GM12891 (cell line): ENCODE measurements around the gene EGFL8.

Experiments used
- PAX5 ChIP-seq: IDR thresholded peaks from 2 replicates; pipeline ENCODE4 v1.6.1; 2011; ENCODE audit warnings: low read length, moderate library complexity, mild to moderate bottlenecking; ENCODE audit not compliant: insufficient read depth, severe bottlenecking
- POLR2A ChIP-seq: IDR thresholded peaks from 2 replicates; pipeline ENCODE4 v1.6.1; 2011; ENCODE audit warnings: low read depth, low read length, control low read depth
- POLR2AphosphoS5 ChIP-seq: IDR thresholded peaks from 2 replicates; pipeline ENCODE4 v1.6.1; 2011; ENCODE audit warnings: low read depth, low read length, control low read depth
- POU2F2 ChIP-seq: IDR thresholded peaks from 2 replicates; pipeline ENCODE4 v1.6.1; 2011; ENCODE audit warnings: low read depth, mild to moderate bottlenecking, control low read depth, low read length, moderate library complexity

DNA sequence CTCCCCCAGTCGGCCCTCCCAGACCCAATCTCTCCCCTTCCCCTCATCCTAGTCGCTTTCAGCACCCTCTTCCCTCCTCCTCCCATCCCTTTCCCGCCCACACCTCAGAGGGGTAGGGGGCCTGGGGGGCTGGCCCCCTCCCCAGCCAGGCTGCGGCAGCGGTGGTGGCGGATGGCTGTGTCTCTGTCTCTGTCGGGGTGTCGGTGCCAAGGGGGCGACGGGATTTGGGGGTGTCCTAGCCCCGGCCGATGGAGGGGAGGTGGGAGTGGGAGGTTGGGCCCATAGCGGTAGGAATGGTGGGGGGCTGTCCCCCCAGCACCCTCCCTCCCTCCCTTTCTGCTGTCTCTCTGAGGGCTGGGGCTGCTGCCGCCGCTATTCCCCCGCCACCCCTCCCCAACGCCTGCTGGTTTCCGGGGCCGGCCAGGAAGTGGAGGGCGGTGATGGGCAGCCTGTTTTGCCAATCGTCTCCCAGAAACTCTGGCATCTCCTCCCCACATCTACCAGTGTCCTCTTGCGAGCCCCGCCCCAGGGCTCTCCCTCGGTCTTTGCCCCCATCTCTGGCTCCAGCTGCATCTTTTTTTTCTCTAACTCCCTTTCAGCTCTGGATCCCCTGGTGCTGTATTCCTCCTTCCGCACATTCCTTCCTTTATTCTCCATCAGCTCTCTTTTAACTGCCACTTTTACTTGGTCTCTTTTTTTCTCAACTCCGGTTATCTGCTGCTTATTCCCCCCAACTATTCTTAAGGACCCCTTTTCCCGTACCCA is 11.5 kb downstream of the EGFL8 start, which contains the start of gene AGPAT1:
- no peak for TF ChIP-seq POLR2AphosphoS5
- TF ChIP-seq POLR2A, result no peak; the same call in 1 of the 2 replicates
- no peak for TF ChIP-seq POU2F2
- no peak for TF ChIP-seq PAX5
